ENCODE measurements around the gene WNT4.

The WNT4 gene

DNA sequence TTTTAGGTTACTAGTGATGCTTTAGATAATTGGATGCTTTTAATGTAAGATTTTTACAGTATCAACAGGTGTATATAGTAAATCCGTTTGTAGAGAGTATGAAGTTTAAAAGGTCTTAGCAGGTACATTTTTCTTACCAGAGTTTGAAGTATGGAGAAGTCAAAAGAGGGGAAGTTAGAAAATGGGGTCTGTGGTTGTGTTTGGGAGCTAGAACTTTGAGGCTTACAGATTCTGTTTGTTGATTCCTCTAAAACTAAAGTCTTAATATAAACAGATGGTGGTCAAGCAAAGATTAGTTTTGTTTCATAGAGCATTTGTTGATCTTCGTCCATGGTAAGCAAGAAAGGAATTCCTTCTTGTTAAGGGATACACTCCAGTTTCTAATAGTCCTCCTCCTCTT is 54.6 kb downstream of the WNT4 start:
- no peaks in the 10 kb centered on the region for H3K4me1 ChIP-seq
- H3K4me2 ChIP-seq (ENCODE audit: low read length) = no peak overlapping the region
- H2AFZ ChIP-seq = no peak overlapping the region
- no peak overlapping the region for H3K9ac ChIP-seq
- H3K4me3 ChIP-seq (ENCODE audit: low read depth, low read length) = no peak overlapping the region
- peaks cover 20% of the 10 kb centered on the region for H3K79me2 ChIP-seq
- H3K9me3 ChIP-seq (ENCODE audit: control insufficient read depth, low read length) = no peaks in the 10 kb centered on the region
- H3K36me3 ChIP-seq (ENCODE audit: control insufficient read depth, insufficient read depth, low read length) = no peaks in the 10 kb centered on the region
- no peak overlapping the region for H3K27ac ChIP-seq
- TF ChIP-seq, protein P1, sequence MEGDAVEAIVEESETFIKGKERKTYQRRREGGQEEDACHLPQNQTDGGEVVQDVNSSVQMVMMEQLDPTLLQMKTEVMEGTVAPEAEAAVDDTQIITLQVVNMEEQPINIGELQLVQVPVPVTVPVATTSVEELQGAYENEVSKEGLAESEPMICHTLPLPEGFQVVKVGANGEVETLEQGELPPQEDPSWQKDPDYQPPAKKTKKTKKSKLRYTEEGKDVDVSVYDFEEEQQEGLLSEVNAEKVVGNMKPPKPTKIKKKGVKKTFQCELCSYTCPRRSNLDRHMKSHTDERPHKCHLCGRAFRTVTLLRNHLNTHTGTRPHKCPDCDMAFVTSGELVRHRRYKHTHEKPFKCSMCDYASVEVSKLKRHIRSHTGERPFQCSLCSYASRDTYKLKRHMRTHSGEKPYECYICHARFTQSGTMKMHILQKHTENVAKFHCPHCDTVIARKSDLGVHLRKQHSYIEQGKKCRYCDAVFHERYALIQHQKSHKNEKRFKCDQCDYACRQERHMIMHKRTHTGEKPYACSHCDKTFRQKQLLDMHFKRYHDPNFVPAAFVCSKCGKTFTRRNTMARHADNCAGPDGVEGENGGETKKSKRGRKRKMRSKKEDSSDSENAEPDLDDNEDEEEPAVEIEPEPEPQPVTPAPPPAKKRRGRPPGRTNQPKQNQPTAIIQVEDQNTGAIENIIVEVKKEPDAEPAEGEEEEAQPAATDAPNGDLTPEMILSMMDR (IDR thresholded peaks at IDR 0.05) = no peak
- no peaks in the 10 kb centered on the region for H3K27me3 ChIP-seq (ENCODE audit: control insufficient read depth, insufficient read depth, low read length)

- no peak overlapping the region for H3K4me3 ChIP-seq (ENCODE audit: low read depth, low read length)
- no peaks in the 10 kb centered on the region for H3K36me3 ChIP-seq (ENCODE audit: control insufficient read depth, insufficient read depth, low read length)
- no peak overlapping the region for H2AFZ ChIP-seq
- TF ChIP-seq, protein P1 (IDR thresholded peaks at IDR 0.05) = no peak
- no peaks in the 10 kb centered on the region for H3K27me3 ChIP-seq (ENCODE audit: control insufficient read depth, insufficient read depth, low read length)
- H3K4me2 ChIP-seq (ENCODE audit: low read length) = no peak overlapping the region
- no peak overlapping the region for H3K27ac ChIP-seq
- H3K4me1 ChIP-seq = no peaks in the 10 kb centered on the region
- peaks cover 22% of the 10 kb centered on the region for H3K79me2 ChIP-seq
- H3K9ac ChIP-seq = no peak overlapping the region
- H3K9me3 ChIP-seq (ENCODE audit: control insufficient read depth, low read length) = no peaks in the 10 kb centered on the region
Measured at GRCh38 chr1:22080191-22080590, 62.7 kb downstream of the WNT4 start.

- Histone ChIP-seq H3K27me3 (ENCODE audit: control insufficient read depth, insufficient read depth, low read length) (no peaks in the 10 kb centered on the region), H3K9me3 (ENCODE audit: control insufficient read depth, low read length) (no peaks in the 10 kb centered on the region), H3K4me1 (no peaks in the 10 kb centered on the region), H2AFZ (no peak overlapping the region), H3K79me2 (peaks cover 27% of the 10 kb centered on the region), H3K4me2 (ENCODE audit: low read length) (no peak overlapping the region), H3K4me3 (ENCODE audit: low read depth, low read length) (no peak overlapping the region), H3K9ac (no peak overlapping the region), H3K27ac (no peak overlapping the region), H3K36me3 (ENCODE audit: control insufficient read depth, insufficient read depth, low read length) (no peaks in the 10 kb centered on the region)
- TF ChIP-seq, protein P1 (IDR thresholded peaks at IDR 0.05) = no peak
Measured at GRCh38 chr1:22078133-22078532, 64.8 kb downstream of the WNT4 start.

GRCh38 chr1:22077728-22078127 is 65.2 kb downstream of the WNT4 start:
- Histone ChIP-seq H3K27me3 (ENCODE audit: control insufficient read depth, insufficient read depth, low read length) (no peaks in the 10 kb centered on the region), H3K4me1 (no peaks in the 10 kb centered on the region), H3K36me3 (ENCODE audit: control insufficient read depth, insufficient read depth, low read length) (no peaks in the 10 kb centered on the region), H2AFZ (no peak overlapping the region), H3K4me3 (ENCODE audit: low read depth, low read length) (no peak overlapping the region), H3K4me2 (ENCODE audit: low read length) (no peak overlapping the region), H3K79me2 (peaks cover 31% of the 10 kb centered on the region), H3K9ac (no peak overlapping the region), H3K9me3 (ENCODE audit: control insufficient read depth, low read length) (no peaks in the 10 kb centered on the region), H3K27ac (no peak overlapping the region)
- TF ChIP-seq, protein P1 (IDR thresholded peaks at IDR 0.05) = no peak

- Histone ChIP-seq H3K4me3 (ENCODE audit: low read depth, low read length) (no peak overlapping the region), H3K4me1 (no peaks in the 10 kb centered on the region), H3K9me3 (ENCODE audit: control insufficient read depth, low read length) (no peaks in the 10 kb centered on the region), H3K4me2 (ENCODE audit: low read length) (no peak overlapping the region), H2AFZ (no peak overlapping the region), H3K27ac (no peak overlapping the region), H3K36me3 (ENCODE audit: control insufficient read depth, insufficient read depth, low read length) (no peaks in the 10 kb centered on the region), H3K79me2 (peaks cover 43% of the 10 kb centered on the region), H3K27me3 (ENCODE audit: control insufficient read depth, insufficient read depth, low read length) (no peaks in the 10 kb centered on the region), H3K9ac (no peak overlapping the region)
- TF ChIP-seq, protein P1 (IDR thresholded peaks at IDR 0.05) = no peak
Measured at GRCh38 chr1:22076346-22076745, 66.6 kb downstream of the WNT4 start.

Measured in parathyroid adenoma (tissue), 2 donors.